CD4-positive, alpha-beta memory T cell (primary cell): ENCODE measurements around the gene GPBP1. TPM values are rescaled to one million over a fixed set of nuclear protein-coding genes. Genes with fewer than 3 reads are reported as not detected.

Experiments used
- CTCF ChIA-PET: fragments of 350-600 bp; sonication (Branson Sonifier 250); formaldehyde crosslinking; loops from one replicate; lab custom pipeline; 2021; ENCODE audit warnings: inconsistent platforms; ENCODE audit not compliant: partially characterized antibody; lab: Charles Lee
- POLR2A ChIA-PET: fragments of 350-600 bp; sonication (Branson Sonifier 250); formaldehyde crosslinking; loops from one replicate; lab custom pipeline; 2021; ENCODE audit not compliant: partially characterized antibody; lab: Charles Lee
- DNase-seq, 5 donors: peaks; one replicate each; pipeline versions ENCODE4 v3.0.0 to v3.0.0-alpha.2; 2020 to 2022; ENCODE audit warnings: mixed read lengths in 1 of 5
- H3K27ac ChIP-seq: one replicate; pipeline ENCODE4 v1.7.0; 2013; ENCODE audit warnings: low read depth, low read length
- H3K27me3 ChIP-seq: 2 replicates; pipeline ENCODE4 v1.7.0; 2013; ENCODE audit warnings: mild to moderate bottlenecking, low read length, moderate library complexity; ENCODE audit not compliant: insufficient read depth
- H3K36me3 ChIP-seq: 2 replicates; pipeline ENCODE4 v1.7.0; 2013; ENCODE audit warnings: mild to moderate bottlenecking, low read length, moderate library complexity; ENCODE audit not compliant: insufficient read depth
- H3K4me1 ChIP-seq: 2 replicates; pipeline ENCODE4 v1.7.0; 2013; ENCODE audit warnings: mild to moderate bottlenecking, low read length, moderate library complexity; ENCODE audit not compliant: insufficient read depth
- H3K4me3 ChIP-seq, 2 donors: one replicate each; pipeline ENCODE4 v1.7.0; 2013; ENCODE audit warnings: low read length in 2 of 2, mild to moderate bottlenecking in 1 of 2
- H3K9me3 ChIP-seq, 2 donors: one replicate each; pipeline ENCODE4 v1.7.0; 2013; ENCODE audit warnings: low read length in 2 of 2, control low read depth in 1 of 2; ENCODE audit not compliant: control insufficient read depth in 1 of 2
- H3K27ac Mint-ChIP-seq, 7 donors: one replicate each; pipeline ENCODE4 v1.8.0; 2020 to 2021; ENCODE audit warnings: mixed read lengths in 7 of 7, mild to moderate bottlenecking in 6 of 7, inconsistent platforms in 3 of 7, moderate library complexity in 3 of 7
- H3K27me3 Mint-ChIP-seq, 2 donors: one replicate each; pipeline ENCODE4 v1.8.0; 2020 to 2021; ENCODE audit warnings: mixed read lengths in 2 of 2
- H3K36me3 Mint-ChIP-seq, 2 donors: one replicate each; pipeline ENCODE4 v1.8.0; 2020 to 2021; ENCODE audit warnings: mixed read lengths in 2 of 2, inconsistent platforms in 1 of 2, mild to moderate bottlenecking in 1 of 2
- H3K4me1 Mint-ChIP-seq, 4 donors: one replicate each; pipeline ENCODE4 v1.8.0; 2020 to 2021; ENCODE audit warnings: mixed read lengths in 4 of 4, mild to moderate bottlenecking in 1 of 4
- H3K4me3 Mint-ChIP-seq, 8 donors: one replicate each; pipeline ENCODE4 v1.8.0; 2020 to 2021; ENCODE audit warnings: mixed read lengths in 8 of 8, mild to moderate bottlenecking in 7 of 8, moderate library complexity in 6 of 8, inconsistent platforms in 3 of 8
- H3K9me3 Mint-ChIP-seq, 8 donors: one replicate each; pipeline ENCODE4 v1.8.0; 2020 to 2021; ENCODE audit warnings: mixed read lengths in 8 of 8, mild to moderate bottlenecking in 5 of 8, inconsistent platforms in 3 of 8, moderate library complexity in 1 of 8
- intact Hi-C: fragments of 100-400 bp; cut with micrococcal nuclease; formaldehyde crosslinking; loops from one replicate; pipeline ENCODE4 v1.15.1; 2023
- polyA plus RNA-seq, 2 donors: library from polyadenylated mRNA; unstranded; fragments of 300-500 nt; fragmentation: Illumina TruSeq; gene quantifications; one replicate each; pipeline ENCODE4 v1.2.3, GENCODE V29; 2021
- total RNA-seq, 2 experiments: library from RNA; stranded (reverse); gene quantifications; one replicate each; pipeline ENCODE4 v1.2.3, GENCODE V29; 2021

Gene GPBP1
- 100 to 1,000 TPM; 136 to 137 TPM for total RNA-seq
- polyA plus RNA-seq = 100 to 1,000 TPM in 1 of 2 donors, 10 to 100 TPM in 1; 92.1 to 104 TPM

GRCh38 chr5:57173319-57174127 is at the start of gene GPBP1:
Gene GPBP1 (plus strand): TSS chr5:57174059. CDS start chr5:57214131, 40,072 bp downstream.
- Histone ChIP-seq H3K9me3 (no peaks in the 10 kb centered on the region), H3K36me3 (no peaks in the 10 kb centered on the region), H3K27ac (peak within 1 kb of the TSS; percentile 99), H3K4me3 (peak within 1 kb of the TSS; percentile 70 to 87), H3K4me1 (peaks cover 37% of the 10 kb centered on the region), H3K27me3 (no peaks in the 10 kb centered on the region)
- H3K4me3 Mint-ChIP-seq = peak within 1 kb of the TSS; percentile 96 to 99 (median 98)
- no peaks in the 10 kb centered on the region for H3K27me3 Mint-ChIP-seq
- H3K9me3 Mint-ChIP-seq = peaks cover 0 to 2% (median 0%) of the 10 kb centered on the region in 8 donors
- peaks cover 15 to 53% (median 25%) of the 10 kb centered on the region in 4 donors for H3K4me1 Mint-ChIP-seq
- DNase-seq = peak; percentile 98 to 99 (median 99)
- H3K27ac Mint-ChIP-seq = peak within 1 kb of the TSS; percentile 98 to 100 (median 99)
- CTCF ChIA-PET = interaction anchor here (0.8 to 1.3 kb wide), 3 partner anchors 36 to 271 kb away, joined by 3 to 4 read pairs (median 3); no protein-coding TSS in a partner anchor
- H3K36me3 Mint-ChIP-seq = peaks cover 13 to 45% of the 10 kb centered on the region in 2 donors
- intact Hi-C loops = loop anchor here (1.0 to 5.0 kb wide), 9 partner anchors 35 to 1866 kb away; partner anchors contain the start of genes DHX29, IL6ST, MAP3K1 and MIER3
- POLR2A ChIA-PET = interaction anchor here (0.7 to 1.7 kb wide), 27 partner anchors 9 to 1866 kb away, joined by 3 to 20 read pairs (median 4); partner anchors contain the start of genes DHX29, IL6ST, MAP3K1 and MTREX

GRCh38 chr5:57128325-57128724 is 45.5 kb upstream of the GPBP1 start:
- Mint-ChIP-seq H3K27ac (no peak overlapping the region), H3K9me3 (peaks cover 0 to 9% (median 1%) of the 10 kb centered on the region in 8 donors), H3K4me3 (no peak overlapping the region), H3K4me1 (no peaks in the 10 kb centered on the region), H3K36me3 (no peaks in the 10 kb centered on the region), H3K27me3 (no peaks in the 10 kb centered on the region)
- Histone ChIP-seq H3K4me3 (no peak overlapping the region), H3K9me3 (no peaks in the 10 kb centered on the region), H3K4me1 (no peaks in the 10 kb centered on the region), H3K36me3 (no peaks in the 10 kb centered on the region), H3K27me3 (no peaks in the 10 kb centered on the region), H3K27ac (no peak overlapping the region)
- POLR2A ChIA-PET = no interaction called here
- CTCF ChIA-PET = interaction anchor here (0.9 to 1.9 kb wide), 2 partner anchors 10 to 327 kb away, joined by 3 to 4 read pairs; no protein-coding TSS in a partner anchor
- DNase-seq = no peak
- intact Hi-C loops = no loop called here

- Mint-ChIP-seq H3K27me3 (peaks cover 3 to 5% of the 10 kb centered on the region in 2 donors), H3K27ac (peak overlapping the region in 1 of 7 donors; percentile 3), H3K9me3 (no peaks in the 10 kb centered on the region), H3K4me3 (no peak overlapping the region), H3K36me3 (no peaks in the 10 kb centered on the region), H3K4me1 (peaks cover 0 to 2% (median under 1%) of the 10 kb centered on the region in 4 donors)
- H3K4me3 ChIP-seq = no peak overlapping the region
- no peaks in the 10 kb centered on the region for H3K4me1 ChIP-seq
- CTCF ChIA-PET = interaction anchor here (2.1 kb wide), 1 partner anchor 233 kb away, joined by 10 read pairs; no protein-coding TSS in a partner anchor
- POLR2A ChIA-PET = no interaction called here
- H3K36me3 ChIP-seq = no peaks in the 10 kb centered on the region
- no peaks in the 10 kb centered on the region for H3K9me3 ChIP-seq
- DNase-seq = no peak
- H3K27ac ChIP-seq = no peak overlapping the region
- H3K27me3 ChIP-seq = no peaks in the 10 kb centered on the region
- intact Hi-C loops = no loop called here
Measured at GRCh38 chr5:57133574-57133973, 40.3 kb upstream of the GPBP1 start.

- intact Hi-C loops = no loop called here
- Histone ChIP-seq H3K4me3 (no peak overlapping the region), H3K27me3 (no peaks in the 10 kb centered on the region), H3K4me1 (no peaks in the 10 kb centered on the region), H3K9me3 (no peaks in the 10 kb centered on the region), H3K27ac (no peak overlapping the region), H3K36me3 (no peaks in the 10 kb centered on the region)
- no peak for DNase-seq
- Mint-ChIP-seq H3K9me3 (no peaks in the 10 kb centered on the region), H3K36me3 (no peaks in the 10 kb centered on the region), H3K27me3 (peaks cover 3 to 5% of the 10 kb centered on the region in 2 donors), H3K27ac (no peak overlapping the region), H3K4me3 (no peak overlapping the region), H3K4me1 (peaks cover 0 to 2% (median under 1%) of the 10 kb centered on the region in 4 donors)
- CTCF ChIA-PET = interaction anchor here (0.7 to 4.1 kb wide), 43 partner anchors 9 to 885 kb away, joined by 3 to 143 read pairs (median 5); partner anchors contain the start of gene GPBP1
- POLR2A ChIA-PET = interaction anchor here (0.7 to 1.7 kb wide), 4 partner anchors 36 to 235 kb away, joined by 3 to 6 read pairs (median 6); partner anchors contain the start of gene GPBP1
Measured at GRCh38 chr5:57137401-57137800, 36.5 kb upstream of the GPBP1 start.

GRCh38 chr5:57152316-57152715 is 21.5 kb upstream of the GPBP1 start:
- H3K4me1 Mint-ChIP-seq = no peaks in the 10 kb centered on the region
- intact Hi-C loops = no loop called here
- no peaks in the 10 kb centered on the region for H3K9me3 ChIP-seq
- H3K27ac ChIP-seq = no peak overlapping the region
- H3K36me3 ChIP-seq = no peaks in the 10 kb centered on the region
- H3K4me3 ChIP-seq = no peak overlapping the region
- H3K27me3 Mint-ChIP-seq = peaks cover 0 to 6% of the 10 kb centered on the region in 2 donors
- ChIA-PET POLR2A (no interaction called here), CTCF (no interaction called here)
- H3K36me3 Mint-ChIP-seq = peaks cover 2 to 3% of the 10 kb centered on the region in 2 donors
- H3K9me3 Mint-ChIP-seq = peaks cover 0 to 12% (median 5%) of the 10 kb centered on the region in 8 donors
- H3K4me3 Mint-ChIP-seq = no peak overlapping the region
- H3K27me3 ChIP-seq = no peaks in the 10 kb centered on the region
- H3K4me1 ChIP-seq = no peaks in the 10 kb centered on the region
- no peak overlapping the region for H3K27ac Mint-ChIP-seq
- DNase-seq = no peak

GRCh38 chr5:57155033-57155432 is 18.8 kb upstream of the GPBP1 start:
- H3K27ac ChIP-seq = no peak overlapping the region
- ChIA-PET POLR2A (no interaction called here), CTCF (interaction anchor here (0.8 kb wide), 1 partner anchor 16 kb away, joined by 3 read pairs; no protein-coding TSS in a partner anchor)

GRCh38 chr5:57157131-57157530 is 16.7 kb upstream of the GPBP1 start:
- Histone ChIP-seq H3K36me3 (no peaks in the 10 kb centered on the region), H3K27ac (no peak overlapping the region), H3K27me3 (no peaks in the 10 kb centered on the region), H3K9me3 (no peaks in the 10 kb centered on the region), H3K4me3 (no peak overlapping the region), H3K4me1 (no peaks in the 10 kb centered on the region)
- no peak overlapping the region for H3K4me3 Mint-ChIP-seq
- no peaks in the 10 kb centered on the region for H3K4me1 Mint-ChIP-seq
- intact Hi-C loops = no loop called here
- H3K27me3 Mint-ChIP-seq = no peaks in the 10 kb centered on the region
- ChIA-PET CTCF (no interaction called here), POLR2A (no interaction called here)
- peaks cover 0 to 24% (median 13%) of the 10 kb centered on the region in 8 donors for H3K9me3 Mint-ChIP-seq
- no peak for DNase-seq
- peaks cover 2 to 10% of the 10 kb centered on the region in 2 donors for H3K36me3 Mint-ChIP-seq
- H3K27ac Mint-ChIP-seq = no peak overlapping the region

More at GRCh38 chr5:57155033-57155432, 18.8 kb upstream of the GPBP1 start:
- DNase-seq = no peak
- H3K27ac Mint-ChIP-seq = no peak overlapping the region
- H3K36me3 Mint-ChIP-seq = peaks cover 2 to 10% of the 10 kb centered on the region in 2 donors
- H3K27me3 ChIP-seq = no peaks in the 10 kb centered on the region
- no peaks in the 10 kb centered on the region for H3K36me3 ChIP-seq
- no peaks in the 10 kb centered on the region for H3K27me3 Mint-ChIP-seq
- no peaks in the 10 kb centered on the region for H3K4me1 Mint-ChIP-seq
- no peak overlapping the region for H3K4me3 Mint-ChIP-seq
- no peaks in the 10 kb centered on the region for H3K4me1 ChIP-seq
- H3K9me3 ChIP-seq = no peaks in the 10 kb centered on the region
- H3K9me3 Mint-ChIP-seq = peaks cover 0 to 24% (median 13%) of the 10 kb centered on the region in 8 donors
- no peak overlapping the region for H3K4me3 ChIP-seq
- intact Hi-C loops = no loop called here
